Stimulated activated CD8-positive, alpha-beta memory T cell treated with anti-CD3 and anti-CD28 coated beads, Interleukin-7, amount 100 ng/mL, for 1 hour (primary cell): ENCODE results near the gene ZNF844.
"Not testable (repeated sequence)": the region's sequence is repeated elsewhere in the genome, so short reads cannot be mapped to it uniquely, and the experiment has no call there.

Source experiments
- DNase-seq, 2 donors: peaks; one replicate each; pipeline ENCODE4 v3.0.0-alpha.2; 2020; ENCODE audit warnings: low read depth in 2 of 2

The ZNF844 gene

GRCh38 chr19:12092065-12092867 is 27.7 kb downstream of the ZNF844 start:
- DNase-seq = peak; percentile 2 to 13

GRCh38 chr19:12092956-12093355 is 28.4 kb downstream of the ZNF844 start:
- no peak for DNase-seq

- no peak for DNase-seq
Observed at GRCh38 chr19:12093777-12094176, 29.2 kb downstream of the ZNF844 start.

GRCh38 chr19:12095111-12095790 is 30.7 kb downstream of the ZNF844 start:
- no peak for DNase-seq

GRCh38 chr19:12098040-12098439 is 33.5 kb downstream of the ZNF844 start:
- no peak for DNase-seq

- not testable (repeated sequence) for DNase-seq
Observed at GRCh38 chr19:12103909-12104308, 39.4 kb downstream of the ZNF844 start.

GRCh38 chr19:12111176-12111575 is 46.6 kb downstream of the ZNF844 start:
- DNase-seq = no peak

- no peak for DNase-seq
Observed at GRCh38 chr19:12111943-12112637, 47.6 kb downstream of the ZNF844 start.

GRCh38 chr19:12112701-12113100 is 48.2 kb downstream of the ZNF844 start:
- DNase-seq = no peak

- DNase-seq = no peak
Observed at GRCh38 chr19:12113121-12113520, 48.6 kb downstream of the ZNF844 start.

GRCh38 chr19:12117201-12117970 is 52.9 kb downstream of the ZNF844 start:
- no peak for DNase-seq

- DNase-seq = no peak
Observed at GRCh38 chr19:12126707-12127106, 62.2 kb downstream of the ZNF844 start.
